ENCODE measurements around the gene LIX1.

- TF ChIP-seq CTCF (IDR thresholded peaks at IDR 0.05) = no peak
- TF ChIP-seq POLR2A (IDR thresholded peaks at IDR 0.05) = no peak
Measured at GRCh38 chr5:97167435-97167834, 25.0 kb upstream of the LIX1 start.
